HEK293 (cell line): ENCODE data around the gene MND1.

ENCODE experiments used
- CTCF ChIA-PET: fragments of 350-600 bp; formaldehyde crosslinking; extraction: SDS; loops from one replicate; lab custom pipeline; 2021; ENCODE audit warnings: antibody characterized with exemption; lab: Yijun Ruan, JAX
- POLR2A ChIA-PET: fragments of 300-600 bp; formaldehyde crosslinking; extraction: SDS; loops from one replicate; lab custom pipeline; 2020; ENCODE audit warnings: antibody characterized with exemption, inconsistent platforms; lab: Yijun Ruan, JAX
- H3K27ac ChIP-seq: fragments of 200-500 bp; sonication (Bioruptor generic); 2 replicates; pipeline ENCODE4 v1.5.1; 2014; ENCODE audit warnings: low read depth, low read length, control low read depth, inconsistent platforms; ENCODE audit errors: extremely low read depth
- H3K36me3 ChIP-seq, 2 experiments: fragments of 200-500 bp in 1 of 2; sonication (Bioruptor generic) in 1 of 2; 1 replicate in 1 of 2; 2 replicates in 1 of 2; pipeline ENCODE4 v1.5.1; 2014 to 2017; ENCODE audit warnings: inconsistent platforms in 2 of 2, low read length in 2 of 2; ENCODE audit not compliant: control insufficient read depth in 2 of 2, insufficient read depth in 1 of 2
- H3K4me1 ChIP-seq: fragments of 200-500 bp; sonication (Bioruptor generic); 2 replicates; pipeline ENCODE4 v1.5.1; 2014; ENCODE audit warnings: mild to moderate bottlenecking, low read length, inconsistent platforms; ENCODE audit not compliant: control insufficient read depth, insufficient read depth
- H3K4me3 ChIP-seq: 2 replicates; pipeline ENCODE4 v1.5.1; 2011; ENCODE audit warnings: low read depth, mild to moderate bottlenecking, control low read depth, low read length, moderate library complexity
- H3K9me3 ChIP-seq: fragments of 200-500 bp; sonication (Bioruptor generic); 2 replicates; pipeline ENCODE4 v1.5.1; 2014; ENCODE audit warnings: low read depth, low read length, inconsistent platforms; ENCODE audit not compliant: control insufficient read depth, insufficient read depth
- OSR2 ChIP-seq: fragments of 450-650 bp; formaldehyde crosslinking; IDR thresholded peaks from 2 replicates; pipeline ENCODE4 v1.5.1; 2016; ENCODE audit warnings: missing biosample characterization, missing genetic modification characterization
- PRDM2 ChIP-seq: fragments of 450-650 bp; formaldehyde crosslinking; IDR thresholded peaks from 2 replicates; pipeline ENCODE4 v1.5.1; 2016; ENCODE audit warnings: missing biosample characterization, missing genetic modification characterization, borderline replicate concordance
- SALL2 ChIP-seq: fragments of 450-650 bp; formaldehyde crosslinking; IDR thresholded peaks from 2 replicates; pipeline ENCODE4 v1.5.0; 2017; ENCODE audit warnings: missing biosample characterization, mild to moderate bottlenecking, missing genetic modification characterization, borderline replicate concordance
- ZFHX2 ChIP-seq: fragments of 450-650 bp; formaldehyde crosslinking; conservative IDR thresholded peaks from 2 replicates; pipeline ENCODE4 v1.5.1; 2016; ENCODE audit warnings: missing biosample characterization, missing genetic modification characterization
- ZFP3 ChIP-seq: fragments of 450-650 bp; formaldehyde crosslinking; IDR thresholded peaks from 2 replicates; pipeline ENCODE4 v1.5.1; 2016; ENCODE audit warnings: low read depth, missing biosample characterization, missing genetic modification characterization
- ZFP37 ChIP-seq: fragments of 450-650 bp; formaldehyde crosslinking; IDR thresholded peaks from 2 replicates; pipeline ENCODE4 v1.5.1; 2016; ENCODE audit warnings: missing biosample characterization, missing genetic modification characterization
- ZNF121 ChIP-seq: fragments of 450-650 bp; formaldehyde crosslinking; IDR thresholded peaks from 2 replicates; pipeline ENCODE4 v1.5.1; 2016; ENCODE audit warnings: missing biosample characterization, missing genetic modification characterization
- ZNF133 ChIP-seq: fragments of 450-650 bp; formaldehyde crosslinking; IDR thresholded peaks from 2 replicates; pipeline ENCODE4 v1.5.1; 2016; ENCODE audit warnings: missing biosample characterization, missing genetic modification characterization
- ZNF140 ChIP-seq: fragments of 450-650 bp; formaldehyde crosslinking; IDR thresholded peaks from 2 replicates; pipeline ENCODE4 v1.5.1; 2016; ENCODE audit warnings: missing biosample characterization, missing genetic modification characterization
- ZNF155 ChIP-seq: fragments of 450-650 bp; formaldehyde crosslinking; IDR thresholded peaks from 2 replicates; pipeline ENCODE4 v1.5.1; 2016; ENCODE audit warnings: missing biosample characterization, missing genetic modification characterization
- ZNF335 ChIP-seq: fragments of 450-650 bp; formaldehyde crosslinking; conservative IDR thresholded peaks from 2 replicates; pipeline ENCODE4 v1.5.1; 2016; ENCODE audit warnings: missing biosample characterization, missing genetic modification characterization
- ZNF366 ChIP-seq: fragments of 450-650 bp; formaldehyde crosslinking; conservative IDR thresholded peaks from 2 replicates; pipeline ENCODE4 v1.5.1; 2016; ENCODE audit warnings: missing biosample characterization, missing genetic modification characterization
- ZNF391 ChIP-seq: fragments of 450-650 bp; formaldehyde crosslinking; IDR thresholded peaks from 2 replicates; pipeline ENCODE4 v1.5.1; 2016; ENCODE audit warnings: low read depth, missing biosample characterization, missing genetic modification characterization, borderline replicate concordance
- ZNF501 ChIP-seq: fragments of 450-650 bp; formaldehyde crosslinking; IDR thresholded peaks from 2 replicates; pipeline ENCODE4 v1.5.1; 2016; ENCODE audit warnings: missing biosample characterization, missing genetic modification characterization
- ZNF529 ChIP-seq: fragments of 450-650 bp; formaldehyde crosslinking; IDR thresholded peaks from 2 replicates; pipeline ENCODE4 v1.5.1; 2017; ENCODE audit warnings: missing genetic modification characterization, missing biosample characterization; ENCODE audit not compliant: insufficient replicate concordance
- ZNF544 ChIP-seq: fragments of 450-650 bp; formaldehyde crosslinking; IDR thresholded peaks from 2 replicates; pipeline ENCODE4 v1.5.0; 2017; ENCODE audit warnings: missing biosample characterization, missing genetic modification characterization
- ZNF596 ChIP-seq: fragments of 450-650 bp; IDR thresholded peaks from 2 replicates; pipeline ENCODE4 v1.5.0; 2018; ENCODE audit warnings: missing biosample characterization, mild to moderate bottlenecking, missing genetic modification characterization, moderate library complexity
- ZNF747 ChIP-seq: fragments of 450-650 bp; formaldehyde crosslinking; IDR thresholded peaks from 2 replicates; pipeline ENCODE4 v1.5.1; 2016; ENCODE audit warnings: missing biosample characterization, missing genetic modification characterization
- ZNF76 ChIP-seq: fragments of 450-650 bp; formaldehyde crosslinking; IDR thresholded peaks from 2 replicates; pipeline ENCODE4; 2016; ENCODE audit warnings: low read depth, missing biosample characterization, missing genetic modification characterization, borderline replicate concordance
- ZSCAN18 ChIP-seq: fragments of 450-650 bp; formaldehyde crosslinking; IDR thresholded peaks from 2 replicates; pipeline ENCODE4 v1.5.1; 2016; ENCODE audit warnings: missing biosample characterization, missing genetic modification characterization
- ZSCAN23 ChIP-seq: fragments of 450-650 bp; formaldehyde crosslinking; IDR thresholded peaks from 2 replicates; pipeline ENCODE4 v1.5.1; 2016; ENCODE audit warnings: missing biosample characterization, missing genetic modification characterization

MND1 gene

GRCh38 chr4:153407906-153408305 lies 63.4 kb downstream of the MND1 start:
- no peak overlapping the region for H3K4me3 ChIP-seq
- POLR2A ChIA-PET: interaction anchor here (0.9 kb wide), 1 partner anchor 17 kb away, joined by 3 read pairs; no protein-coding TSS in a partner anchor
- no peaks in the 10 kb centered on the region for H3K9me3 ChIP-seq
- H3K27ac ChIP-seq: no peak overlapping the region
- H3K36me3 ChIP-seq: peaks cover 0 to 4% of the 10 kb centered on the region in 2 experiments; a peak in 2 of 3 replicates
- TF ChIP-seq ZNF501 (tag by site-specific recombination) (no peak), ZFP37 (tag by site-specific recombination) (no peak)
- CTCF ChIA-PET: no interaction called here
- no peaks in the 10 kb centered on the region for H3K4me1 ChIP-seq

- H3K36me3 ChIP-seq: no peaks in the 10 kb centered on the region; a peak in 1 of 3 replicates
- ChIA-PET POLR2A (interaction anchor here (0.9 kb wide), 1 partner anchor 16 kb away, joined by 3 read pairs; no protein-coding TSS in a partner anchor), CTCF (interaction anchor here (1.0 kb wide), 1 partner anchor 10 kb away, joined by 4 read pairs; no protein-coding TSS in a partner anchor)
- H3K4me3 ChIP-seq: no peak overlapping the region
- no peaks in the 10 kb centered on the region for H3K4me1 ChIP-seq
- no peak overlapping the region for H3K27ac ChIP-seq
- no peaks in the 10 kb centered on the region for H3K9me3 ChIP-seq
- no peak for TF ChIP-seq ZNF596 (tag by site-specific recombination)
- no peak for TF ChIP-seq ZNF133 (tag by site-specific recombination)
- no peak for TF ChIP-seq ZNF121 (tag by site-specific recombination)
- no peak for TF ChIP-seq ZFHX2 (tag by site-specific recombination)
- no peak for TF ChIP-seq SALL2 (tag by site-specific recombination)
- no peak for TF ChIP-seq ZNF140
- no peak for TF ChIP-seq ZNF366
- no peak for TF ChIP-seq ZNF76 (tag by site-specific recombination)
- TF ChIP-seq OSR2: no peak
- no peak for TF ChIP-seq ZNF155
- no peak for TF ChIP-seq ZSCAN23 (tag by site-specific recombination)
- TF ChIP-seq ZNF544 (tag by site-specific recombination): no peak
- TF ChIP-seq PRDM2 (tag by site-specific recombination): no peak
- TF ChIP-seq, all 188 proteins: peak for 0
Measured at GRCh38 chr4:153408932-153409331, 64.4 kb downstream of the MND1 start.

GRCh38 chr4:153409412-153409811 lies 64.9 kb downstream of the MND1 start:
- no peaks in the 10 kb centered on the region for H3K4me1 ChIP-seq
- no peaks in the 10 kb centered on the region; a peak in 1 of 3 replicates for H3K36me3 ChIP-seq
- H3K4me3 ChIP-seq: no peak overlapping the region
- ChIA-PET CTCF (interaction anchor here (1.0 kb wide), 1 partner anchor 11 kb away, joined by 4 read pairs; no protein-coding TSS in a partner anchor), POLR2A (no interaction called here)
- no peak overlapping the region for H3K27ac ChIP-seq
- H3K9me3 ChIP-seq: no peaks in the 10 kb centered on the region
- no peak for TF ChIP-seq ZNF391
- TF ChIP-seq ZNF529 (tag by site-specific recombination): no peak
- TF ChIP-seq ZSCAN18 (tag by site-specific recombination): no peak
- TF ChIP-seq ZNF335: no peak
- TF ChIP-seq ZNF747 (tag by site-specific recombination): no peak
- no peak for TF ChIP-seq ZFP3 (tag by site-specific recombination)
- TF ChIP-seq ZNF596 (tag by site-specific recombination): no peak
- no peak for TF ChIP-seq ZNF366
